OCI-LY3 (cell line): ENCODE data around the gene LMNB1.
A peak's percentile ranks its signal among the peaks of the same experiment; 100 is the strongest.
"Not testable (repeated sequence)": the region's sequence is repeated elsewhere in the genome, so short reads cannot be mapped to it uniquely, and the experiment has no call there.

Source experiments
- H2AFZ ChIP-seq: fragments of 200-600, 300-600 bp; shearing (Covaris generic); 2 replicates; pipeline ENCODE4 v1.6.0; 2014; ENCODE audit warnings: antibody characterized with exemption, low read depth, low read length
- H3K27ac ChIP-seq: fragments of 200-600, 300-600 bp; sonication (generic); 2 replicates; pipeline ENCODE4 v1.5.1; 2014; ENCODE audit warnings: mild to moderate bottlenecking, low read length, moderate library complexity, mixed read lengths
- H3K27me3 ChIP-seq: fragments of 200-600, 300-600 bp; sonication (generic); 2 replicates; pipeline ENCODE4 v1.6.1; 2014; ENCODE audit warnings: low read depth, low read length, mixed read lengths
- H3K36me3 ChIP-seq: fragments of 200-600, 300-600 bp; sonication (generic); replicated peaks from 2 replicates; pipeline ENCODE3; 2014; ENCODE audit warnings: low read depth, low read length, mixed read lengths
- H3K4me1 ChIP-seq: fragments of 300-600, 200-600 bp; sonication (generic); 2 replicates; pipeline ENCODE4 v1.6.1; 2014; ENCODE audit warnings: low read length, mixed read lengths
- H3K4me2 ChIP-seq: fragments of 200-600, 300-600 bp; sonication (generic); 2 replicates; pipeline ENCODE4 v1.6.1; 2014; ENCODE audit warnings: low read length, mixed read lengths
- H3K4me3 ChIP-seq: fragments of 300-600, 200-600 bp; sonication (generic); 2 replicates; pipeline ENCODE4 v1.5.1; 2014; ENCODE audit warnings: antibody characterized with exemption, mild to moderate bottlenecking, low read length, moderate library complexity
- H3K79me2 ChIP-seq: fragments of 300-600, 200-600 bp; shearing (Covaris generic); 2 replicates; pipeline ENCODE4 v1.6.1; 2014; ENCODE audit warnings: mild to moderate bottlenecking, low read length, mixed read lengths
- H3K9ac ChIP-seq: fragments of 300-600, 200-600 bp; shearing (Covaris generic); 2 replicates; pipeline ENCODE4 v1.6.0; 2014; ENCODE audit warnings: mild to moderate bottlenecking, low read length, moderate library complexity
- H3K9me3 ChIP-seq: fragments of 200-600, 300-600 bp; shearing (Covaris generic); 2 replicates; pipeline ENCODE4 v1.6.1; 2014; ENCODE audit warnings: low read length, mixed read lengths; ENCODE audit not compliant: insufficient read depth
- H4K20me1 ChIP-seq: fragments of 200-600, 300-600 bp; sonication (generic); 2 replicates; pipeline ENCODE4 v1.6.1; 2016; ENCODE audit warnings: low read length, mixed read lengths; ENCODE audit not compliant: insufficient read depth
- CTCF ChIP-seq: fragments of 200-600, 300-600 bp; sonication (generic); IDR thresholded peaks from 2 replicates; pipeline ENCODE4 v1.5.1; 2014; ENCODE audit warnings: antibody characterized with exemption, low read length, low read depth
- EZH2phosphoT487 ChIP-seq: fragments of 200-600 bp; shearing (Covaris generic); IDR thresholded peaks from 2 replicates; pipeline ENCODE4 v1.6.1; 2018; ENCODE audit warnings: antibody characterized with exemption, mixed run types, low read depth

The LMNB1 gene

DNA sequence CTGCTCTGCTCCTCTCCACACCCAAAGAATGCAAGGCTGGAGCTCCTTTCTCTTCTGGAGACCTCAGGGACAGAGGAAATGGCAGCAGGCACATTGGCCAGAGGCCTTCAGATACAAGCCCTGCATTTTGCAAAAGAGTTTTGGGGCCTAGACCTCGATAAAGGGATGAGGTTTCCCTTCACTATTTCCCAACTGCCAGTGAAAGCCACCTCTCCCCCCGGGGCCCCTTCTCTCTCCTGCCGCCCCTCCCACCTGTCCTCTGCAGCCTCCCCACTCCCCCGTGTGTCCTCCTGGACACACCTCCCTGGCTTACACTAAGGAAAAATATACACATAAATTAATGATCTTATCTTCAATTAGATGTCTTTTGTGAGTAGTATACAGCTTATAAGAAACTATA is 21.3 kb upstream of the LMNB1 start:
- H3K9me3 ChIP-seq: no peaks in the 10 kb centered on the region
- H4K20me1 ChIP-seq: no peaks in the 10 kb centered on the region
- H3K27ac ChIP-seq: no peak overlapping the region
- H3K27me3 ChIP-seq: no peaks in the 10 kb centered on the region
- no peak overlapping the region for H3K4me3 ChIP-seq
- H2AFZ ChIP-seq: no peak overlapping the region
- H3K79me2 ChIP-seq: no peaks in the 10 kb centered on the region
- TF ChIP-seq EZH2phosphoT487 (no peak), CTCF (no peak)
- no peaks in the 10 kb centered on the region for H3K36me3 ChIP-seq
- no peak overlapping the region for H3K9ac ChIP-seq
- H3K4me2 ChIP-seq: no peak overlapping the region
- H3K4me1 ChIP-seq: peaks cover 28% of the 10 kb centered on the region

GRCh38 chr5:126757713-126758357 is 19.1 kb upstream of the LMNB1 start:
- H3K4me3 ChIP-seq: peak overlapping the region; percentile 47
- TF ChIP-seq CTCF: no peak
- no peak for TF ChIP-seq EZH2phosphoT487
- H3K9me3 ChIP-seq: no peaks in the 10 kb centered on the region
- H3K4me1 ChIP-seq: peaks cover 43% of the 10 kb centered on the region
- no peaks in the 10 kb centered on the region for H3K36me3 ChIP-seq
- H3K4me2 ChIP-seq: peak overlapping the region; percentile 61
- H3K27me3 ChIP-seq: no peaks in the 10 kb centered on the region
- no peaks in the 10 kb centered on the region for H3K79me2 ChIP-seq
- H3K27ac ChIP-seq: peak overlapping the region; percentile 53
- H2AFZ ChIP-seq: peak overlapping the region; percentile 35
- H3K9ac ChIP-seq: peak overlapping the region; percentile 34; the same call in 1 of the 2 replicates
- no peaks in the 10 kb centered on the region for H4K20me1 ChIP-seq

DNA sequence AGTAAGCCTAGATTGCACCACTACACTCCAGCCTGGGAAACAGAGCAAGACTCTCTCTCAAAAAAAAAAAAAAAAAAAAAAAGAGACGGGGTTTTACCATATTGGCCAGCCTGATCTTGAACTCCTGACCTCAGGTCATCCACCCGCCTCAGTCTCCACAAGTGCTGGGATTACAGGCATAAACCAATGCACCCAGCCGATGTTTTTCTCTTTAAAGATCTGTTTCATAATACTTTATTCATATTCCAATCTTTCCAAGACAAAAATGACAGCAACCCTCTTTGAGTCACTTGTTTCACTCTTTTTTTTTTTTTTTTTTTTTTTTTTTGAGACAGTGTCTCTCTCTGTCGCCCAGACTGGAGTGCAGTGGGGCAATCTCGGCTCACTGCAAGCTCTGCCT is 13.6 kb upstream of the LMNB1 start:
- Histone ChIP-seq H3K36me3 (no peaks in the 10 kb centered on the region), H3K9me3 (no peaks in the 10 kb centered on the region), H2AFZ (no peak overlapping the region), H3K27ac (no peak overlapping the region), H3K4me1 (peaks cover 38% of the 10 kb centered on the region), H3K4me2 (peak overlapping the region; percentile 91; the same call in 1 of the 2 replicates), H3K4me3 (no peak overlapping the region), H3K9ac (no peak overlapping the region), H3K27me3 (no peaks in the 10 kb centered on the region), H4K20me1 (no peaks in the 10 kb centered on the region), H3K79me2 (no peaks in the 10 kb centered on the region)
- TF ChIP-seq CTCF (no peak), EZH2phosphoT487 (no peak)

GRCh38 chr5:126769703-126770102 is 7.2 kb upstream of the LMNB1 start:
- Histone ChIP-seq H3K4me3 (no peak overlapping the region), H3K36me3 (no peaks in the 10 kb centered on the region), H3K27me3 (no peaks in the 10 kb centered on the region), H4K20me1 (no peaks in the 10 kb centered on the region), H3K9ac (no peak overlapping the region), H3K9me3 (no peaks in the 10 kb centered on the region), H3K27ac (no peak overlapping the region), H3K4me2 (no peak overlapping the region), H3K79me2 (no peaks in the 10 kb centered on the region), H2AFZ (no peak overlapping the region), H3K4me1 (peaks cover 6% of the 10 kb centered on the region)
- TF ChIP-seq EZH2phosphoT487 (no peak), CTCF (no peak)

GRCh38 chr5:126773536-126773935 is 3.4 kb upstream of the LMNB1 start:
- H4K20me1 ChIP-seq, H3K9ac ChIP-seq, H3K9me3 ChIP-seq, H3K4me3 ChIP-seq, H2AFZ ChIP-seq, H3K36me3 ChIP-seq, H3K27ac ChIP-seq, H3K4me2 ChIP-seq, H3K27me3 ChIP-seq: not testable (repeated sequence)
- Histone ChIP-seq H3K4me1 (peaks cover 13% of the 10 kb centered on the region), H3K79me2 (peaks cover 15% of the 10 kb centered on the region)

- H3K79me2 ChIP-seq: peaks cover 25% of the 10 kb centered on the region
- not testable (repeated sequence) for H2AFZ ChIP-seq, H4K20me1 ChIP-seq, H3K9me3 ChIP-seq, H3K27ac ChIP-seq, H3K4me3 ChIP-seq, H3K9ac ChIP-seq, H3K36me3 ChIP-seq, H3K27me3 ChIP-seq, H3K4me2 ChIP-seq
- peaks cover 11% of the 10 kb centered on the region for H3K4me1 ChIP-seq
Observed at GRCh38 chr5:126774595-126774994, 2.3 kb upstream of the LMNB1 start.
